ENCODE data around the gene RNF145. TPM values are rescaled to one million over a fixed set of nuclear protein-coding genes. Genes with fewer than 3 reads are reported as not detected.

The RNF145 gene
- total RNA-seq, 1 donor from 2014 or later: 71.0 TPM

GRCh38 chr5:159214486-159215271, 5.3 kb upstream of the RNF145 start:
- TF ChIP-seq, protein P1, sequence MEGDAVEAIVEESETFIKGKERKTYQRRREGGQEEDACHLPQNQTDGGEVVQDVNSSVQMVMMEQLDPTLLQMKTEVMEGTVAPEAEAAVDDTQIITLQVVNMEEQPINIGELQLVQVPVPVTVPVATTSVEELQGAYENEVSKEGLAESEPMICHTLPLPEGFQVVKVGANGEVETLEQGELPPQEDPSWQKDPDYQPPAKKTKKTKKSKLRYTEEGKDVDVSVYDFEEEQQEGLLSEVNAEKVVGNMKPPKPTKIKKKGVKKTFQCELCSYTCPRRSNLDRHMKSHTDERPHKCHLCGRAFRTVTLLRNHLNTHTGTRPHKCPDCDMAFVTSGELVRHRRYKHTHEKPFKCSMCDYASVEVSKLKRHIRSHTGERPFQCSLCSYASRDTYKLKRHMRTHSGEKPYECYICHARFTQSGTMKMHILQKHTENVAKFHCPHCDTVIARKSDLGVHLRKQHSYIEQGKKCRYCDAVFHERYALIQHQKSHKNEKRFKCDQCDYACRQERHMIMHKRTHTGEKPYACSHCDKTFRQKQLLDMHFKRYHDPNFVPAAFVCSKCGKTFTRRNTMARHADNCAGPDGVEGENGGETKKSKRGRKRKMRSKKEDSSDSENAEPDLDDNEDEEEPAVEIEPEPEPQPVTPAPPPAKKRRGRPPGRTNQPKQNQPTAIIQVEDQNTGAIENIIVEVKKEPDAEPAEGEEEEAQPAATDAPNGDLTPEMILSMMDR (IDR thresholded peaks at IDR 0.05; ENCODE audit: partially characterized antibody, unreplicated experiment): no peak
- H3K27me3 Mint-ChIP-seq (ENCODE audit: unreplicated experiment): peaks cover 8% of the 10 kb centered on the region
- H3K27ac Mint-ChIP-seq (ENCODE audit: unreplicated experiment): no peak overlapping the region
- peaks cover 4% of the 10 kb centered on the region for H3K4me1 Mint-ChIP-seq (ENCODE audit: low read depth, unreplicated experiment)
- H3K9me3 Mint-ChIP-seq (ENCODE audit: unreplicated experiment): peaks cover 4% of the 10 kb centered on the region
- no peak for DNase-seq
- H3K4me3 Mint-ChIP-seq (ENCODE audit: unreplicated experiment): no peak overlapping the region
- H3K36me3 Mint-ChIP-seq (ENCODE audit: unreplicated experiment): no peaks in the 10 kb centered on the region

GRCh38 chr5:159212657-159213462, 3.5 kb upstream of the RNF145 start:
- H3K9me3 Mint-ChIP-seq (ENCODE audit: unreplicated experiment): peaks cover 11% of the 10 kb centered on the region
- peaks cover 4% of the 10 kb centered on the region for H3K4me1 Mint-ChIP-seq (ENCODE audit: low read depth, unreplicated experiment)
- TF ChIP-seq, protein P1 (IDR thresholded peaks at IDR 0.05; ENCODE audit: partially characterized antibody, unreplicated experiment): no peak
- peaks cover 9% of the 10 kb centered on the region for H3K27me3 Mint-ChIP-seq (ENCODE audit: unreplicated experiment)
- no peak overlapping the region for H3K4me3 Mint-ChIP-seq (ENCODE audit: unreplicated experiment)
- DNase-seq: no peak
- H3K36me3 Mint-ChIP-seq (ENCODE audit: unreplicated experiment): no peaks in the 10 kb centered on the region
- H3K27ac Mint-ChIP-seq (ENCODE audit: unreplicated experiment): no peak overlapping the region

- H3K4me1 Mint-ChIP-seq (ENCODE audit: low read depth, unreplicated experiment): peaks cover 10% of the 10 kb centered on the region
Measured at GRCh38 chr5:159211729-159212174, 2.4 kb upstream of the RNF145 start.

DNA sequence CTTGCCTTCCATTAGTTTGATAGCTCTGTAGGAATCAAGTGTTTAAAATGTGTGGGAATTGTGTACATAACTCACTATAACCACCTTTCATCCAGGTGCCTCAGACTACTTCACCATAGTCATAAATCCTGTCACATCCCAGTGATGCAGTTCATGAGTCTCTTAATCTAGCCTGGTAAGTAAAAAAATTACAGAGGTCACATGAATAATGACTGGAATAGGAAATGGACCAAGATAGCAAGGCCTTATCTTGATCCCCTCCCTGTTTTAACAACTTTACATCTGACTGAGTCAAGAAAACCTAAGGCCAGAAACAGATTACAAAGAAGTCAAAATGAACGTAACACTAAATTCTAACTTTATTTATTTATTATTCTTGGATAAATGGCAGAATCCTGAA, 1.5 kb upstream of the RNF145 start:
- no peak for DNase-seq
- Mint-ChIP-seq H3K4me1 (ENCODE audit: low read depth, unreplicated experiment) (peaks cover 18% of the 10 kb centered on the region), H3K9me3 (ENCODE audit: unreplicated experiment) (peaks cover 13% of the 10 kb centered on the region), H3K36me3 (ENCODE audit: unreplicated experiment) (no peaks in the 10 kb centered on the region), H3K4me3 (ENCODE audit: unreplicated experiment) (peak overlapping the region; percentile 96), H3K27ac (ENCODE audit: unreplicated experiment) (no peak overlapping the region), H3K27me3 (ENCODE audit: unreplicated experiment) (peaks cover 13% of the 10 kb centered on the region)
- TF ChIP-seq, protein P1 (IDR thresholded peaks at IDR 0.05; ENCODE audit: partially characterized antibody, unreplicated experiment): no peak

More at GRCh38 chr5:159211729-159212174, 2.4 kb upstream of the RNF145 start:
- H3K27ac Mint-ChIP-seq (ENCODE audit: unreplicated experiment): no peak overlapping the region
- H3K4me3 Mint-ChIP-seq (ENCODE audit: unreplicated experiment): no peak overlapping the region
- DNase-seq: no peak
- peaks cover 13% of the 10 kb centered on the region for H3K9me3 Mint-ChIP-seq (ENCODE audit: unreplicated experiment)
- peaks cover 13% of the 10 kb centered on the region for H3K27me3 Mint-ChIP-seq (ENCODE audit: unreplicated experiment)
- TF ChIP-seq, protein P1 (IDR thresholded peaks at IDR 0.05; ENCODE audit: partially characterized antibody, unreplicated experiment): no peak
- H3K36me3 Mint-ChIP-seq (ENCODE audit: unreplicated experiment): no peaks in the 10 kb centered on the region
